Nephron (organoid): ENCODE results near the gene ANKRD42.

Experiments
- H3K27ac Mint-ChIP-seq, 3 experiments: 2 replicates each; pipeline ENCODE4 v1.8.0; 2020; ENCODE audit warnings: mixed read lengths in 3 of 3, mild to moderate bottlenecking in 2 of 3, moderate library complexity in 1 of 3
- H3K27me3 Mint-ChIP-seq: 2 replicates; pipeline ENCODE4 v1.8.0; 2021; ENCODE audit warnings: low read depth, mild to moderate bottlenecking, moderate library complexity, mixed read lengths
- H3K36me3 Mint-ChIP-seq: 2 replicates; pipeline ENCODE4 v1.8.0; 2020; ENCODE audit warnings: low read depth, mixed read lengths
- H3K4me1 Mint-ChIP-seq: 2 replicates; pipeline ENCODE4 v1.8.0; 2020; ENCODE audit warnings: mixed read lengths
- H3K4me3 Mint-ChIP-seq, 3 experiments: 2 replicates each; pipeline ENCODE4 v1.8.0; 2020; ENCODE audit warnings: mild to moderate bottlenecking in 3 of 3, mixed read lengths in 3 of 3, moderate library complexity in 2 of 3
- H3K9me3 Mint-ChIP-seq: 2 replicates; pipeline ENCODE4 v1.8.0; 2020; ENCODE audit warnings: mixed read lengths
- CTCF ChIP-seq, 3 experiments: fragments of 200-600 bp; sonication (generic); IDR thresholded peaks; one replicate each; pipeline ENCODE4 v1.5.0; 2021; ENCODE audit warnings: antibody characterized with exemption in 3 of 3; ENCODE audit not compliant: unreplicated experiment in 3 of 3

Gene ANKRD42

GRCh38 chr11:83158965-83159901 lies 34.3 kb upstream of the ANKRD42 start:
- TF ChIP-seq CTCF (IDR thresholded peaks at IDR 0.05; ENCODE audit: unreplicated experiment in 3 of 3): no peak
- H3K27me3 Mint-ChIP-seq: no peaks in the 10 kb centered on the region
- peak overlapping the region; percentile 98 to 100 (median 99) for H3K4me3 Mint-ChIP-seq
- peak overlapping the region; percentile 64 to 100 (median 99) for H3K27ac Mint-ChIP-seq
- H3K4me1 Mint-ChIP-seq: peaks cover 30% of the 10 kb centered on the region
- no peaks in the 10 kb centered on the region for H3K9me3 Mint-ChIP-seq
- H3K36me3 Mint-ChIP-seq: peaks cover 40% of the 10 kb centered on the region

GRCh38 chr11:83159902-83160865 lies 33.3 kb upstream of the ANKRD42 start:
- Mint-ChIP-seq H3K27ac (peak overlapping the region; percentile 71 to 100 (median 99)), H3K27me3 (no peaks in the 10 kb centered on the region), H3K4me1 (peaks cover 30% of the 10 kb centered on the region), H3K36me3 (peaks cover 48% of the 10 kb centered on the region), H3K9me3 (no peaks in the 10 kb centered on the region), H3K4me3 (peak overlapping the region; percentile 98 to 100 (median 99))
- no peak for TF ChIP-seq CTCF (IDR thresholded peaks at IDR 0.05; ENCODE audit: unreplicated experiment in 3 of 3)

- TF ChIP-seq CTCF (IDR thresholded peaks at IDR 0.05; ENCODE audit: unreplicated experiment in 3 of 3): no peak
- Mint-ChIP-seq H3K27ac (peak overlapping the region in 2 of 3 experiments; percentile 31 to 33), H3K9me3 (peaks cover 10% of the 10 kb centered on the region), H3K4me1 (peaks cover 30% of the 10 kb centered on the region), H3K4me3 (peak overlapping the region in 2 of 3 experiments; percentile 34 to 52), H3K27me3 (no peaks in the 10 kb centered on the region), H3K36me3 (peaks cover 63% of the 10 kb centered on the region)
Observed at GRCh38 chr11:83161610-83162199, 31.8 kb upstream of the ANKRD42 start.

GRCh38 chr11:83162377-83162776 lies 31.1 kb upstream of the ANKRD42 start:
- H3K9me3 Mint-ChIP-seq: peaks cover 10% of the 10 kb centered on the region
- peaks cover 30% of the 10 kb centered on the region for H3K4me1 Mint-ChIP-seq
- H3K27ac Mint-ChIP-seq: no peak overlapping the region
- no peak for TF ChIP-seq CTCF (IDR thresholded peaks at IDR 0.05; ENCODE audit: unreplicated experiment in 3 of 3)
- H3K27me3 Mint-ChIP-seq: no peaks in the 10 kb centered on the region
- no peak overlapping the region for H3K4me3 Mint-ChIP-seq
- H3K36me3 Mint-ChIP-seq: peaks cover 70% of the 10 kb centered on the region

GRCh38 chr11:83166193-83166866 lies 27.2 kb upstream of the ANKRD42 start:
- Mint-ChIP-seq H3K36me3 (peaks cover 90% of the 10 kb centered on the region), H3K27ac (no peak overlapping the region), H3K4me3 (no peak overlapping the region), H3K4me1 (peaks cover 27% of the 10 kb centered on the region), H3K9me3 (peaks cover 14% of the 10 kb centered on the region), H3K27me3 (no peaks in the 10 kb centered on the region)
- TF ChIP-seq CTCF (IDR thresholded peaks at IDR 0.05; ENCODE audit: unreplicated experiment in 3 of 3): no peak
